Fibroblast of lung (primary cell): Measurements from ENCODE around the gene UNKL.

Experiments used
- CTCF ChIP-seq, 2 donors: IDR thresholded peaks in 1 of 2; conservative IDR thresholded peaks in 1 of 2; 1 replicate in 1 of 2; 2 replicates in 1 of 2; pipeline ENCODE4 v1.5.1; 2011 to 2012; ENCODE audit warnings: low read length in 2 of 2, control low read depth in 1 of 2, inconsistent platforms in 1 of 2, low read depth in 1 of 2, mild to moderate bottlenecking in 1 of 2
- EZH2 ChIP-seq: IDR thresholded peaks from 2 replicates; pipeline ENCODE4 v1.5.1; 2012; ENCODE audit warnings: low read length, control low read depth, mild to moderate bottlenecking; ENCODE audit errors: missing control alignments

DNA sequence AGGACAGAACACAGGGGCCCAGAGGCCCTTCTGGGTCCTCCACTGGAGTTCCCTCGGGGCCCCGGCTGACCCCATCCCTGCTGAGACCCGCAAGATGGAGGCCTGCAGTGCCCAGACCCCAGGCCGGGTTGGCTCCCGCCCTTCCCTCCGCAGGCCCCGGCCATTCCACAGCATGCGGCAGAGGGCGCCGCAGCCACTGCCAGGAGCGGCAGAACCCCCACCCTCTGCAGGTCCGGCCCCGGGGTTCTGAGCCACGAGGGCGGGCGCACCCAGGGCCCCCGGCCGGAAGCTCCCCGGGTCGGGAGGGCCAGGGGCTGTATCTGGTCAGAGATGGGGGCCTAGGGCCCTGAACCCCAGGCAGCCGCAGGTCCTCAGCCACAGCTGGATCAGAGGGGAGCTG lies 14.0 kb upstream of the UNKL start:
- TF ChIP-seq CTCF (conservative IDR thresholded peaks at IDR 0.05 in 1 of 2, IDR thresholded peaks at IDR 0.05 in 1 of 2; ENCODE audit: low read depth in 1 of 2, low read length in 2 of 2) = peak; percentile 10 to 23
- TF ChIP-seq EZH2 = no peak
